Thymus (tissue), 11 donors: ENCODE data around the gene ABHD8. TPM values are rescaled to one million over a fixed set of nuclear protein-coding genes. Genes with fewer than 3 reads are reported as not detected.
"Not testable (repeated sequence)": the region's sequence is repeated elsewhere in the genome, so short reads cannot be mapped to it uniquely, and the experiment has no call there.

Source experiments
- DNase-seq, 9 donors: peaks; one replicate each; pipeline ENCODE4 v3.0.0-alpha.2; 2013; ENCODE audit warnings: low spot score in 9 of 9, low read depth in 6 of 9, missing footprints in 1 of 9
- H3K27ac ChIP-seq, 2 donors: one replicate each; pipeline ENCODE4 v1.5.1; 2013; ENCODE audit warnings: control low read depth in 1 of 2, low read depth in 1 of 2, low read length in 1 of 2, mild to moderate bottlenecking in 1 of 2, moderate library complexity in 1 of 2
- H3K27me3 ChIP-seq, 2 donors: one replicate each; pipeline ENCODE4 v1.5.1; 2013; ENCODE audit warnings: low read length in 1 of 2; ENCODE audit not compliant: control insufficient read depth in 2 of 2, insufficient read depth in 1 of 2
- H3K36me3 ChIP-seq, 2 donors: one replicate each; pipeline ENCODE4 v1.5.1; 2013; ENCODE audit warnings: low read length in 1 of 2, mild to moderate bottlenecking in 1 of 2, moderate library complexity in 1 of 2; ENCODE audit not compliant: control insufficient read depth in 2 of 2, insufficient read depth in 2 of 2
- H3K4me1 ChIP-seq, 2 donors: one replicate each; pipeline ENCODE4 v1.5.1; 2013; ENCODE audit warnings: low read length in 2 of 2; ENCODE audit not compliant: control insufficient read depth in 2 of 2, insufficient read depth in 2 of 2
- H3K4me3 ChIP-seq, 2 donors: one replicate each; pipeline ENCODE4 v1.5.1; 2013; ENCODE audit warnings: low read length in 2 of 2, control low read depth in 1 of 2, mild to moderate bottlenecking in 1 of 2
- H3K9me3 ChIP-seq, 2 donors: one replicate each; pipeline ENCODE4 v1.5.1; 2013; ENCODE audit warnings: low read length in 1 of 2, mild to moderate bottlenecking in 1 of 2; ENCODE audit not compliant: control insufficient read depth in 2 of 2, insufficient read depth in 1 of 2
- WGBS: extraction: QIAGEN DNeasy Blood & Tissue Kit; methylation state at CpG from one replicate; pipeline ENCODE4 v1.1.7; 2013; 5-methylcytosine and 5-hydroxymethylcytosine counted together
- polyA plus RNA-seq: library from polyadenylated mRNA; stranded (reverse); fragments of 200-250 nt; gene quantifications from one replicate; pipeline ENCODE4 v1.2.3, GENCODE V29; 2013
- total RNA-seq: library from RNA; stranded (reverse); fragments of 120-200 nt; gene quantifications from one replicate; pipeline ENCODE4 v1.2.4, GENCODE V29; 2013
- donor health status: healthy.

The ABHD8 gene
- total and polyA plus RNA-seq, 2 donors: 9.7 to 10.3 TPM

DNA sequence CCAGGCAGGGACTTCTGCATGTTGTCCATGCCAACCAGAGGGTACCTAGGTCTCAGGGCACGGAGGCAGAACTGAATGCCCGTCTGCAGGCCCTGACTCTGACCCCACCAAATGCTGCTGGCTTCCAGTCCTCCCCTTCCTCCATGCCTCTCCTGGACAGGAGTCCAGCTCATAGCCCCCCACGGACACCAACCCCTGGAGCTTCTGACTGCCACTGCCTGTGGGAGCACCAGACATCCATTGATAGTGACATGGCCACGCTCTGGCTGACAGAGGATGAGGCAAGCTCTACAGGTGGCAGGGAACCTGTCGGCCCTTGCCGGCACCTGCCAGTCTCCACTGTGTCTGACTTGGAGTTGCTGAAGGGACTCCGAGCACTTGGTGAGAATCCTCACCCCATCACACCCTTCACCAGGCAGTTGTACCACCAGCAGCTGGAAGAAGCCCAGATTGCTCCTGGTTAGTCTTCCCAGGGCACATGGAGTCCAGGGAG, 19.7 kb downstream of the ABHD8 start:
- H3K9me3 ChIP-seq: no peaks in the 10 kb centered on the region
- no peak overlapping the region for H3K27ac ChIP-seq
- no peak overlapping the region for H3K4me3 ChIP-seq
- no peak for DNase-seq
- peaks cover 0 to 15% of the 10 kb centered on the region in 2 donors for H3K27me3 ChIP-seq
- 97% methylated on average over 7 of the region's 7 CpGs for WGBS
- peaks cover 7 to 17% of the 10 kb centered on the region in 2 donors for H3K36me3 ChIP-seq
- peaks cover 3 to 16% of the 10 kb centered on the region in 2 donors for H3K4me1 ChIP-seq

DNA sequence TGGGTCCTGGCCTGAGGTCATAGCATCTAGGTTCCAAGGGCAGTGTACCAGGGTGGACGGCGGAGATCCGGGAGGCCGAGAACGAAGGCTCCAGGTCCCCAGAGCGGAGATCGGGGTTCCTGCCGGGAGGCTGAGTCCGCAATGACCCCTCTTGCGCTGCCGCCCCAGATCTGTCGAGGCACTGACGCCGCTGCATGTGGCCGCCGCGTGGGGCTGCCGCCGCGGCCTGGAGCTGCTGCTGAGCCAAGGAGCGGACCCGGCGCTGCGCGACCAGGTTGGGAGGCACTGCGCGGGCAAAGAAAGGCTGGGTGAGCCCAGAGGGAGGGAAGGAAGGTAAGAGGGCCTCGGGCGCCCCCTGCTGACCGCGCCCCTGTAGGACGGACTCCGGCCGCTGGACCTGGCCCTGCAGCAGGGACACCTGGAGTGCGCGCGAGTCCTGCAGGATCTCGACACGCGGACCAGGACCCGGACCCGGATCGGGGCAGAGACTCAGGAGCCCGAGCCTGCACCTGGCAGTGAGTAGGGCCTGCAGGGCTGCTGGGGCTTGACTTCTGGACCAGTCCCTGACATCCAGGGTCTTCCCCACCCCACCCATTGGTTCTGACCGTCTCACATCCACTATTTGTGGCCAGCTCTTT, 20.6 kb downstream of the ABHD8 start:
- Histone ChIP-seq H3K4me1 (peaks cover 3 to 16% of the 10 kb centered on the region in 2 donors), H3K36me3 (peaks cover 10 to 22% of the 10 kb centered on the region in 2 donors), H3K27ac (no peak overlapping the region), H3K4me3 (peak overlapping the region; percentile 45 to 49), H3K9me3 (no peaks in the 10 kb centered on the region), H3K27me3 (peaks cover 0 to 15% of the 10 kb centered on the region in 2 donors)
- peak in 3 of 9 donors; percentile 73 to 82 (median 80) for DNase-seq
- 6% methylated on average over 45 of the region's 45 CpGs for WGBS

- WGBS: 6% methylated on average over 75 of the region's 75 CpGs
- Histone ChIP-seq H3K27me3 (peaks cover 0 to 15% of the 10 kb centered on the region in 2 donors), H3K4me1 (peaks cover 3 to 16% of the 10 kb centered on the region in 2 donors), H3K27ac (peak within 1 kb of the TSS in 1 of 2 donors; percentile 31), H3K36me3 (peaks cover 17 to 30% of the 10 kb centered on the region in 2 donors), H3K9me3 (no peaks in the 10 kb centered on the region), H3K4me3 (peak within 1 kb of the TSS; percentile 45 to 49)
- peak in 3 of 9 donors; percentile 34 to 65 (median 36) for DNase-seq
Measured at GRCh38 chr19:17281391-17282304, 21.6 kb downstream of the ABHD8 start, which contains the start of gene ANKLE1. Gene ANKLE1, plus strand, starts transcription at chr19:17281901. Its CDS starts 20 bp downstream, at chr19:17281921.

DNA sequence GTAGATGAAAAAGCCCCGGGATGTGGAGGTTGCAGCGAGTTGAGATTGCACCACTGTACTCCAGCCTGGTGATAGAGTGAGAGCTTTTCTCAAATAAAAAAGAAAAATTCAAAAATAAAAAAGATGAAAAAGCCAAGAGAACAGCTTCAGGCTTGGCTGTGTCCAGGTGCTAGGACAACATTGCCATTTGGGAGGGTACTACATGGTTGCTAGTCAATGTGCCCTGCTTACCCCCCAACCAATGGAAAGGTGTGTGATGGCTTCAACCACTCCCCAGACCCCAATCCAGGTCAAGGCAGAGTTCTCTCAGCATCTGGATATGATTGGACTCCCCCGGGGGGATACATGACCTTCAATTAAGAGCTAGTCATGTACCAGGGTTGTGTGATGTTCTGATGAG, 23.8 kb downstream of the ABHD8 start:
- H3K4me3 ChIP-seq: no peak overlapping the region
- peaks cover 34 to 48% of the 10 kb centered on the region in 2 donors for H3K36me3 ChIP-seq

DNA sequence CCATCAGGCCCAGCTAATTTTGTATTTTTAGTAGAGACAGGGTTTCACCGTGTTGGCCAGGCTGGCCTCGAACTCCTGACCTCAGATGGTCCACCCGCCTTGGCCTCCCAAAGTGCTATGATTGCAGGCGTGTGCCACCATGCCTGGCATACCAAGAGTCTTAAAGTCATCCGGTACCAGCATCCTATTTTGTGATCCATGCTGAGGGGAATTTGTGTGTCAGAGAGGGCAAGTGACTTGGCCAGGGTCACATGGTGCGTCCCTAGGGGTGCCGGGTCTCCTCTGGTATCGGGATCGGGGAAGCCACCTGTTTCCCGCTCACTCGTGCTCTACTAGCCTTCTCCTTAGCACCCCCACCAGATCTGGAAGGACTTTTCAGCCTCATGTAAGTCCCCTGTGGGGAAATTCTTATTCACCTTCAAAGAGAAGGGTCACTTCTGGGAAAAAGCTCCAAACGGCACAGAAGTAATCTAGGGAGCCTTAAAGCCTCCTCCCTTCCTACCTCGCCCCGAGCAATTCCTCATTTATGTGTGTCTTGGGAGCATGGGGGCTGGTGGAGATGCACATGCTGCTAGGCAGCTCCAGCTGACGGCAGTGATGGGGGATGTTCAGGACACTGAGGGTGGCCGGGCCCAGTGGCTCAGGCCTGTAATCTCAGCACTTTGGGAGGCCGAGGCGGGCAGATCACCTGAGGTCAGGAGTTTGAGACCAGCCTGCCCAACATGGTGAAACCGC, 27.6 kb downstream of the ABHD8 start:
- H3K36me3 ChIP-seq: peaks cover 56 to 73% of the 10 kb centered on the region in 2 donors
- H3K4me3 ChIP-seq: no peak overlapping the region
- 97% methylated on average over 19 of the region's 19 CpGs for WGBS
- no peaks in the 10 kb centered on the region for H3K4me1 ChIP-seq
- H3K9me3 ChIP-seq: no peaks in the 10 kb centered on the region
- H3K27ac ChIP-seq: no peak overlapping the region
- H3K27me3 ChIP-seq: no peaks in the 10 kb centered on the region
- no peak for DNase-seq

More for the DNA sequence above, 23.8 kb downstream of the ABHD8 start:
- Histone ChIP-seq H3K4me1 (peaks cover 3 to 16% of the 10 kb centered on the region in 2 donors), H3K27me3 (peaks cover 0 to 15% of the 10 kb centered on the region in 2 donors), H3K9me3 (no peaks in the 10 kb centered on the region), H3K27ac (no peak overlapping the region)
- DNase-seq: no peak
- WGBS: 96% methylated on average over 3 of the region's 3 CpGs

DNA sequence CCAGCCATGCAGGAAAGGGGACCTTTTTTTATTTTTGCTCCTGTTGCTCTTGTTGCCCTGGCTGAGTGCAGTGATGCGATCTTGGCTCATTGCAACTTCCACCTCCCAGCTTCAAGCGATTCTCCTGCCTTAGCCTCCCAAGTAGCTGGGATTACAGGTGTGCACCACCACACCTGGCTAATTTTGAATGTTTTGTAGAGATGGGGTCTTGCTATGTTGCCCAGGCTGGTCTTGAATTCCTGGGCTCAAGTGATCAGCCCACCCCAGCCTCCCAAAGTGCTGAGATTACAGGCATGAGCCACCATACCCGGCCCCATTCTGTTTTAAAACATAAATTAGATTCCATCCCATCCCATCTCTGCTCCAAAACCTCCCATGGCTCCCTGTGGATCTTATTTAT, 28.3 kb downstream of the ABHD8 start:
- not testable (repeated sequence) for H3K9me3 ChIP-seq, H3K27me3 ChIP-seq, DNase-seq, H3K4me1 ChIP-seq, H3K4me3 ChIP-seq, H3K27ac ChIP-seq
- H3K36me3 ChIP-seq: peaks cover 56 to 77% of the 10 kb centered on the region in 2 donors
- 99% methylated on average over 3 of the region's 3 CpGs for WGBS

DNA sequence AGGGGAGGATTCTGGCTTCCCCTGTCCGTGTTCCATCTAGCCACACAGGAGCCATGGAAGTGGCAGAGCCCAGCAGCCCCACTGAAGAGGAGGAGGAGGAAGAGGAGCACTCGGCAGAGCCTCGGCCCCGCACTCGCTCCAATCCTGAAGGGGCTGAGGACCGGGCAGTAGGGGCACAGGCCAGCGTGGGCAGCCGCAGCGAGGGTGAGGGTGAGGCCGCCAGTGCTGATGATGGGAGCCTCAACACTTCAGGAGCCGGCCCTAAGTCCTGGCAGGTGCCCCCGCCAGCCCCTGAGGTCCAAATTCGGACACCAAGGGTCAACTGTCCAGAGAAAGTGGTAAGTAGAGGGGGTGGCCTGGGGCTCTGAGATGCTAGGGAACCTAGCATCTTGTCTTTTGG, 34.5 kb downstream of the ABHD8 start:
- WGBS: 98% methylated on average over 13 of the region's 13 CpGs
- Histone ChIP-seq H3K4me1 (peaks cover 7 to 26% of the 10 kb centered on the region in 2 donors), H3K27me3 (no peaks in the 10 kb centered on the region), H3K36me3 (peaks cover 20 to 36% of the 10 kb centered on the region in 2 donors), H3K4me3 (no peak overlapping the region), H3K9me3 (no peaks in the 10 kb centered on the region), H3K27ac (no peak overlapping the region)
- DNase-seq: no peak

DNA sequence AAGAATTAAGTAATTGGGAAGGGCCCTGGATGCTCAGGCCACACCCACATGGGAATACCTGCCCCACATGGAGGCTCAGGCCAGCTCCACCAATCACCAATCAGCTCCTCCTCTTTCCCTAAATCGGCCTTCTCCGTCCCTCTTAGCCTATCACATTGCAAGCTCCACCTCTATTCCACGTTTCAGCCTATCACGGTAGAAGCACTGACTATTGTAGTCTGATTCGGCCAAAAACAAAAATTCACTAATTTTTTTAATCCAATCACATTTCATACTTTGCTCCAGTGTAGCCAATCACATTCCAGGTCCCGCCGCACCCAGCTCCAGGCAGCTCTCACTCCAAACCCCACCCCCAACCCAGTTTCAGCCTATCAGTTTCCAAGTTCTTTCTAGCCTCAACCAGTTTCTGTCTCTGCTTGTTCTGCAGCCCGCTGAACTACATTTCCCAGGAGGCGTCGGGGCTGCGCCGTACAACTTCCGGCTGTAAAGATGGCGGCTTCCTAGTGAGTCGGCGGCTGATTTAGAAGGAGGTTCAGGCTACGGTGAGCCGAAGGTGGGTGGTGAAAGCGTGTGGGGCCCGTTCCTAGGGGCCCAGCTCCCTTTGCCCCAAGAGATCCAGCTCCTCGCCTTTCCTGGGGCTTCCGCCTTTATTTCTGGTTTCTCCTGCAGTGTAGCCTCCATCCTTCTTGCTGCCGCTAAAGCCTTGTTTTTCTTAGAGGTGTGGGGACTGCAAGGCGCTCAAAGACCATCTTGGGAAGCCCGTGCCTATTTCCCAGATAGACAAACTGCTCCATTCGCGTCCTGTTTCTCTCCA, 36.0 kb downstream of the ABHD8 start, which contains the start of gene BABAM1:
TSS of gene BABAM1 (plus strand) at position 469 of the 814 bp plus-strand sequence. CDS start 1,364 bp downstream, outside the sequence.
- H3K9me3 ChIP-seq: no peaks in the 10 kb centered on the region
- H3K4me3 ChIP-seq: peak within 1 kb of the TSS; percentile 78 to 95
- H3K36me3 ChIP-seq: peaks cover 15 to 27% of the 10 kb centered on the region in 2 donors
- under 1% methylated on average over 27 of the region's 27 CpGs for WGBS
- peaks cover 7 to 26% of the 10 kb centered on the region in 2 donors for H3K4me1 ChIP-seq
- H3K27ac ChIP-seq: peak within 1 kb of the TSS; percentile 77 to 90
- DNase-seq: peak; percentile 93 to 99 (median 97)
- no peaks in the 10 kb centered on the region for H3K27me3 ChIP-seq
